NCI-H1092 (cell line): Measurements from ENCODE around the gene DDR1.
"Not testable (repeated sequence)": the region's sequence is repeated elsewhere in the genome, so short reads cannot be mapped to it uniquely, and the experiment has no call there.

Experiments used
- DNase-seq: peaks from one replicate; lab custom pipeline; 2025; lab: John Stamatoyannopoulos, UW

DDR1 gene

DNA sequence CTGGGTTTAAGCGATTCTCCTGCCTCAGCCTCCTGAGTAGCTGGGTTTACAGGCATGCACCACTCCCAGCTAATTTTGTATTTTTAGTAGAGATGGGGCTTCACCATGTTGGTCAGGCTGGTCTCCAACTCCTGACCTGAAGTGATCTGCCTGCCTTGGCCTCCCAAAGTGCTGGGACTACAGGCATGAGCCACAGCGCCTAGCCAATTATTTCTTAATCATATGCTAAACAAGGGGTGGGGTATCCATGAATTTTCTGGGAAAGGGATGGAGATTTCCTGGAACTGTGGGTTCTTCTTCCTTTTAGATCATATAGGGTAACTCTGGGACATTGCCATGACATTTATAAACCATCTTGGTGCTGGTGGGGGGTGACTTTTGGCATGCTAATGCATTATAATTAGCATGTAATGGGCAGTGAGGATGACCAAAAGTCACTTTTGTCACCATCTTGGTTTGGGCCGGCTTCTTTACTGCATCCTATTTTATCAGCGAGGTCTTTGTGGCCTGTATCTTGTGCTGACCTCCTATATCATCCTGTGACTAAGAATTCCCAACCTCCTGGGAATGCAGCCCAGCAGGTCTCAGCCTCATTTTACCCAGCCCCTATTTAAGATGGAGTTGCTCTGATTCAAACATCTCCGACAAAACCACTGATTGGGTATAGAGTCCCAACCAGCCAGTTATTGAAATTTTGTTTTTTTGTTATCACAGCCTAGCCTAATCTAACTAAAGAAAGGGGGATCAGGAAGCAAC is 29.9 kb upstream of the DDR1 start:
- DNase-seq: no peak

- no peak for DNase-seq
Observed at GRCh38 chr6:30855429-30856075, 28.8 kb upstream of the DDR1 start.

GRCh38 chr6:30857112-30857511 is 27.2 kb upstream of the DDR1 start:
- no peak for DNase-seq

DNA sequence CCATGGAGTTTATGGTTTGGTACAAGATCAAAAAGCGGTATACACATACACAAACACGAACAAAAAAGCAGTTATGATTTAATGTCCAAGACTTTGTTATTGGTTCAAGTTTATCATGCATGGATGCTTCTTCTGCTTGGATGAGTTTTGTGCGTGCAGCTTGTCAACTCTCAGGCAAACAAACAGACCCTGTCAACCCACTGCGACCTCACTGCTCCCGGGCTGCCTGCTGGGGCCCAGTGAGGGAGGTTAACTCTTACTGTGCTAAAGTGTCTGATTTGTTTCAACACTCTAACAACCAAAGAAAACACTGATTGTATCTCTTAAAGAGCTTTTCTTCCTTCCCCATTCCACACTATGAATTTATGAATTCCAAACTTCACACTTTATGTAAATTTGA is 26.8 kb upstream of the DDR1 start:
- DNase-seq: no peak

DNA sequence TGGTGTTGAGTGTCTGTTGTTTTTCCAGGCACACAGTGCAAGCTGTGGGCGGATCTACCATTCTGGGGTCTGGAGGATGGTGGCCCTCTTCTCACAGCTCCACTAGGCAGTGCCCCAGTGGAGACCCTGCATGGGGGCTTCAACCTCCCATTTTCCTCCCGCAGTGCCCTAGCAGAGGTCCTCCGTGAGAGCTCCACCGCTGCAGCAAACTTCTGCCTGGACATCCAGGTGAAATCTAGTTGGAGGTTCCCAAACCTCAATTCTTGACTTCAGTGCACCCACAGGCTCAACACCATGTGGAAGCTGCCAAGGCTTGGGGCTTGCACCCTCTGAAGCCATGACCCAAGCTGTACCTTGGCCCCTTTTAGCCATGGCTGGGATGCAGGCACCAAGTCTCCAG is 24.6 kb upstream of the DDR1 start:
- not testable (repeated sequence) for DNase-seq

GRCh38 chr6:30861257-30862048 is 22.9 kb upstream of the DDR1 start:
- DNase-seq: no peak

DNA sequence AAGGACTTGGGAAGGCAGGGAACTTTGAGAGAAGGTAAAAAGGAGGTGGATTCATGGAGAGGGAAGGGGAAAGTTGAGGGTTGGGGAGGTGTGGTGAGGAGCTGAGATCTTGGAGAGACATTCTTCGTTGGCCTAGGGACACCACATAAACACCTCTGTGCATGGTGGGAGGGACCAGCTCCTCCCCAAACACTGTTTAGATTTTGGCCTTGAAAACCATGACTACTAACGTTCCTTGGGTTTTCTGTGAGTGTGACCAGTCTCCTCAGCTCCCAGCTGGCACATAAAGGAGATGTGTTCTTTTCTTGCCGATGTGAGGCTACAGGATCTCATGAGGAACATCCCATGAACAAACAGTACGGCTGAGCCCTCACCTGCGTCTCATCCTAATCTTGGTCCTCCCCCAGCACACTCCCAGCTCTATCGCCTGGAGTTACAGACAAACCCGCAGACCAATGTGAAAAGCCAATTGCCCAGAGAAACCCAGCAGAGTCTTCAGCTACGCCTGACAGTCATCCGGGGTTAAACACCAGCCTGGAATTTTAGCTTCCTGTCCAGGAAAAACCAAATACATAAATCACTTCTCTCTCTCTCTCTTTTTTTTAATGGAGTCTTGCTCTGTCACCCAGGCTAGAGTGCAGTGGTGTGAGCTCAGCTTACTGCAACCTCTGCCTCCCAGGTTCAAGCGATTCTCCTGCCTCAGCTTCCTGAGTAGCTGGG is 22.0 kb upstream of the DDR1 start:
- DNase-seq: no peak

DNA sequence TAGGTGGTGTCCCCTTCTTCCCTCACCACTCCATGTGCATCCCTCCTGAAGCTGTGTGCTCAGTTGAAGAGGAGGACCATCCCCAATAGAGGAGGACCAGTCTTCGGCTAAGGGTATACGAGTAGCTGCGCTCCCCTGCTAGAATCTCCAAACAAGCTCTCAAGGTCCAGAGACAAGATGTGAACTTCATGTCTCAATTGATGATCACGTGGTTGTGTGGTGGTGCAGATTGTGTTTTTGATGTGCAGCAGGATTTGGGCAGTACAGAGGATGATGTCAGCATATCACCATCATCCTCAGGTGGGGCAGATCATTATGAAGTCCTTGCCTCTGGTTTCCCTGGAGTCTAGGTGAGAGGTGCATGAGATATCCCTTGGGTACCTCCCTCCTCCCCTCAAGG is 20.0 kb upstream of the DDR1 start:
- no peak for DNase-seq

DNA sequence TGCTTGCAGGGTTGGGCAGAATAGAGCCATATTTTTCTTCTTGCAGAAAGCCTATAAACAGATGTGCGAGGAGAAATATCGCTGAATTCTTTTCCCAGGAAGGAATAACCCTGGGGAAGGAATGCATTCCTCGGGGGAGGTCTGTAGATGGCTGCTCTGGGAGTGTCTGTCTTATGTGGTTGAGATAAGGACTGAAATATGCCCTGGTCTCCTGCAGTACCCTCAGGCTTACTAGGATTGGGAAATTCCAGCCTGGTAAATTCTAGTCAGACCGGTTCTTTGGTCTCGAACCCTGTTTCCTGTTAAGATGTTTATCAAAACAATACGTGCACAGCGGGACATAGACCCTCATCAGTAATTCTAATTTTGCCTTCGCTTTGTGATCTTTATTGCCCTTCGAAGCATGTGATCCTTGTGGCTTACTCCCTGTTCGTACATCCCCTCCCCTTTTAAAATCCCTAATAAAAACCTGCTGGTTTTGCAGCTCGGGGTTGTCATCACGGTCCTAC is 15.0 kb upstream of the DDR1 start:
- DNase-seq: not testable (repeated sequence)

GRCh38 chr6:30870546-30870945 is 13.8 kb upstream of the DDR1 start:
- DNase-seq: no peak

DNA sequence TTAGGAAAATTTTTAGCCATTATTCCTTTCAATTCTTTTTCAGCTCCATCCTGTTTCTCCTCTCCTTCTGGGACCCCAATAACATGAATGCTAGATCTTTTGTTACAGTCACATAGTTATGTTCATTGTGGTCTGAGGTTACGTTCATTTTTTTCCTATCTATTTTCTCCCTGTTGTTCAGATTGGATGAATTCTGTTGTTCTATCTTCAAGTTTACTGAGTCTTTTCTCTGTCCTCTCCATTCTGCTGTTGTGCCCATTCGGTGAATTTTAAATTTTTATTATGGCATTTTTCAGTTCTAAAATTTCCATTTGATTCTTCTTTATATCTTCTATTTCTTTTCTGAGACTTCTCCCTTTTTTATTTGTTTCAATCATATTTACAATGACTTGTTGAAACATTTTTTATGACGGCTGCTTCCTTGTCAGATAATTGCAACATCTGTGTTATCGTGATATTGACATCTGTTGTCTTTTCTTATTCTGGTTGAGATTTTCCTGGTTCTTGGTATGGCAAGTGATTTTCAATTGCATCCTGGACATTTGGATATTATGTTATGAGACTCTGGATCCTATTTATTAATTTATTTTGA is 12.6 kb upstream of the DDR1 start:
- DNase-seq: no peak

- DNase-seq: no peak
Observed at GRCh38 chr6:30873137-30873640, 11.1 kb upstream of the DDR1 start.

DNA sequence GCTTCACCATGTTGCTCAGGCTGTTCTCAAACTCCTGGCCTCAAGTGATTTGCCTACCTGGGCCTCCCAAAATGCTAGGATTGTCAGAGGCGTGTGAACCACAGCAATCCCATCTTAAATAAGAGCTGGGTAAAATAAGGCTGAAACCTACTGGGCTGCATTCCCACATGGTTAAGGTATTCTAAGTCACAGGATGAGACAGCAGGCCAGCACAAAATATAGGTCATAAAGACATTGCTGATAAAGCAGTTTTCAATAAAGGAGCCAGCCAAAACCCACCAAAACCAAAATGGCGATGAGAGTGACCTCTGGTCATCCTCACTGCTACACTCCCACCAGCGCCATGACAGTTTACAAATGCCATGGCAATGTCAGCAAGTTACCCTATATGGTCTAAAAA is 10.5 kb upstream of the DDR1 start:
- not testable (repeated sequence) for DNase-seq

DNA sequence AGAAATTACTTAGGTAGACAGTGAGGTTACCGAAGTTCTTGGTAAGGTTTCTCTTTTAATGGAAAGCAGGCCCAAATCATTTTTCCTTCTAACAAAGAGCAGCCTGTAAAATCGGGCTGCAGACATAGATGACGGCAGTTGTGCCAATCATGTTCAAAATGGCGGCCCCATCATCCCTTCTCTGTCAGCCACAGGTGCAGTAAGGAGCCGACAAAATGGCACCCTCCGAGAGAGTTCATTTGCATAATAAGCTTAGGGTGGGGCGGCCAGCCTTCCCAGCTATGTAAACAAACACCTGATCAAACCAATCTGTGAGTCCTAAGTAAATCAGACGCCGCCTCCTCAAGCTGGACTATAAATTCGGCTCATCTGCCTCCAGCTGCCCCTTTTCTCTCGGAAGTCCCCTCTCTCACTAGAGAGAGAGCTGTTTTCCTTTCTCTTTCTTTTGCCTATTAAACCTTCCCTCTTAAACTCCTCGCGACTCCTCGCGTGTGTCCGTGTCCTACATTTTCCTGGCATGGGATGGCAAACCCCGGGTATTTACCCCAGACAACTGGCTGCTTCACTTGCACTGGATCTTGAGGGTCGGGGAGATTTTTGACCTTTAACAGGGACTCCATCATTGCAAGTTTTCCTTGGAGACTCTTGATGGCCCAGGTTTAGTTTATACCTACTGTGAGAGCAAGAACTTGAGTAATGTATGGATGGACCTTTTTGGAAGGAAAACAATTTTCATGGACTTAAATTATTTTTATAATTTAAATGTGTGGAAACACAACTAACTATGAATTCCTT is 8.9 kb upstream of the DDR1 start:
- DNase-seq: no peak

GRCh38 chr6:30876039-30876730 is 8.1 kb upstream of the DDR1 start:
- no peak for DNase-seq

DNA sequence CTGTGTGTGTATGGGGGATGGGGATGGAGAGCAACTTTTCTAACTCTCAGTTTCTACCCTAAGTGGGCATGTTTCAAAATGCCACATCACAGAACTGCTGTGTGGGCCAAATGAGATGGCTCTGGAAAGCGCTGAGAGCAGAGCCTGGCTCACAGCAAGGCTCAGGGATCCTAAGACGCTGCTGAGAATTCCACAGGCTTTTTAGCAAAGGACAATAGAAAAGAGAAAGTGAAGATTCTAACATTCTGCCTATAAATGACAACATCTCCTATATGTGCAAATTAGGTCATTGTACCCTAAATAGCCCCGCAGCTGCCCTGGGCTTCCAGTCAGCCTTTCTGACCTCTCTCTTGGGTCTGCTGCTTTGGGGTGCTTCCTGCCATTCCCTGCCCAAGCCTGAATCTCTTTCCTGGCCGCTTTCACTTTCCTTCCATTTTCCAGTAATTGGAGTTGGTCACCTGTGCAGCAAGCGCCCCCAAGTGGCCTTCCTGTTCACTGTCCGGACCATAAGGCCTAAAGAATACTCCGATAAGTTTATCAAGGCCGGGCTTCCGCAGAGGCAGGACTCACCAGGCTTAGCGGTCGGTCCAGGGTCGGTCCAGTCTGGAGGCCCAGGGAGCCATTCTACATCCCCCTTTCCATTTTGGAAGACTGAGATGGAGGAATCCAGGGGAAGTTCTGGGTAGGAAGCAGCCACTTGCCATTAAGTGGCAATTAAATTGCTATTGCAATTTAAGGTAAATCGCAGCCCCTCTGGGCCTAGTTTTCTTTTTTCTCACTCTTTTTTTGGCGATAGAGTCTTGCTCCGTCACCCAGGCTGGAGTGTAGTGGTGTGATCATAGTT is 6.7 kb upstream of the DDR1 start:
- peak; percentile 57 for DNase-seq

DNA sequence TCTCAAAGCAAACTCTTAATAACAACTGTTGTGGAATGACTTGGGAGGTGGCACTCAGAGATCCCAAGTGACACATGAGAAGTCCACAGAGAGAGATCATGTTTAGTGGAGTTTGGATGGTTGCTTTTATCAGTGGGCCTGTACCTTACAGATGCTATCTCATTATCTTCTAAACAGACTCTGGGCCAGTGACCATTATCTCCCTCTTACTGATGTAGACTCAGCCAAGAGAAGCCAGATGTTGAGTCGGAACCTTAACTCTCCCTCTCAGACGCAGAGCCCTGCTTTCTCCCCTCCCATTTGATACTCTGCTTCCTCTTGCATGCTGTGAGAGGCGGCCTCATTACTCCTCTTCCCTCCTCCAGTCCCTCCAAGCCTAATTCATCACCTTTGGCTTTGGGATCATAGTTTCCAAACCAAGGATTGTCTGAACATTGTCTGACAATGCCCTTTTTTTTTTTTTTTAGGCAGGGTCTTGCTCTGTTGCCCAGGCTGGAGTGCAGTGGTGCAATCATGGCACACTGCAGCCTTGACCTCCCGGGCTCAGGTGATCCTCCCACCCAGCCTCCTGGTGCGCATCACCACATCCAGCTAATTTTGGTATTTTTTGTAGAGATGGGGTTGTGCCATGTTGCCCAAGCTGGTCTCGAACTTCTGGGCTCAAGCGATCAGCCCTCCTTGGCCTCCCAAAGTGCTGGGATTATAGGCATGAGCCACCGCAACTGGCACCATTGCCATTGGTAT is 4.5 kb upstream of the DDR1 start:
- no peak for DNase-seq

DNA sequence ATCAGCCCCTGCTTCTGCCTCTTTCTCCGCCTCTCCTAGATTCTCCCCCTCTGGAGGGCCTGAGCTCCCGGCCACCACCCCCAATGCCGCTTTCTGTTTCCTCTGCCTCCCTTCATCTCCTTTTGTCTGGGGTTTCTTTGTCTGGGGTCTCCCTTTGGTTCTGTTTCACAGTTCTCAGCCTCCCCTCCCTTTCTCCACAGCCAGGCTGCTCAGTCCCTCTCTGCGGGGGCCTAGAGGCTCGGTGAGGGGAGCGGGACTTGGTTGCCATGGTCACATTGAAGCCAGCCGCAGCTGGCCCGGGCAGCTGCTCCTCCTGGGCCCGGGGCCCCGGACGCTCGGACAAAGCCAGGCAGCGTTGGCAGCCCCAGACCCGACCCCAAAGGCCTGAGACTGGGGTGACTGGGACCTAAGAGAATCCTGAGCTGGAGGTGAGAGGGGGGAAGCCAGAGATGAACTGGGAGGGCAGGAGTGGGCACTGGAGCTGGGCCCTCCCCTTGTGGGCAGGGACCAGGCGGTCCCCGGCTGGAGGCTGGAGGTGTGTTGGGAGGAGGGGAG is 3.5 kb upstream of the DDR1 start:
- no peak for DNase-seq
